Naive thymus-derived CD4-positive, alpha-beta T cell (primary cell): ENCODE results near the gene TFAP2E. TPM values are rescaled to one million over a fixed set of nuclear protein-coding genes. Genes with fewer than 3 reads are reported as not detected.

Experiments
- ATAC-seq: fragments of 150-1000 bp; cut with Tn5 transposase; 2 replicates; pipeline ENCODE4 v1.10.0; 2021; ENCODE audit warnings: mild to moderate bottlenecking, moderate library complexity
- CTCF ChIA-PET: fragments of 350-600 bp; sonication (Branson Sonifier 250); formaldehyde crosslinking; loops from one replicate; lab custom pipeline; 2021; ENCODE audit warnings: antibody characterized with exemption; lab: Charles Lee
- POLR2A ChIA-PET: fragments of 350-600 bp; sonication (Branson Sonifier 250); formaldehyde crosslinking; loops from one replicate; lab custom pipeline; 2021; ENCODE audit warnings: antibody characterized with exemption, inconsistent platforms; lab: Charles Lee
- DNase-seq, 9 donors: peaks; one replicate each; pipeline versions ENCODE4 v3.0.0 to v3.0.0-alpha.2; 2020 to 2022; ENCODE audit warnings: mixed read lengths in 1 of 9
- H3K27ac ChIP-seq: one replicate; pipeline ENCODE4 v1.7.0; 2013; ENCODE audit warnings: mild to moderate bottlenecking, low read depth, low read length, moderate library complexity
- H3K27me3 ChIP-seq, 2 donors: one replicate each; pipeline ENCODE4 v1.7.0; 2013; ENCODE audit warnings: low read length in 2 of 2, mild to moderate bottlenecking in 2 of 2, moderate library complexity in 2 of 2; ENCODE audit not compliant: control insufficient read depth in 2 of 2, insufficient read depth in 2 of 2
- H3K36me3 ChIP-seq, 3 experiments: 1 replicate in 2 of 3; 2 replicates in 1 of 3; pipeline ENCODE4 v1.7.0; 2013; ENCODE audit warnings: low read length in 3 of 3, mild to moderate bottlenecking in 3 of 3, moderate library complexity in 1 of 3; ENCODE audit not compliant: insufficient read depth in 3 of 3, control insufficient read depth in 2 of 3
- H3K4me1 ChIP-seq, 2 donors: one replicate each; pipeline ENCODE4 v1.7.0; 2013; ENCODE audit warnings: low read length in 2 of 2, mild to moderate bottlenecking in 2 of 2, moderate library complexity in 1 of 2; ENCODE audit not compliant: control insufficient read depth in 2 of 2, insufficient read depth in 2 of 2
- H3K4me3 ChIP-seq: 2 replicates; pipeline ENCODE4 v1.7.0; 2013; ENCODE audit warnings: mild to moderate bottlenecking, low read length
- H3K9me3 ChIP-seq, 3 experiments: 1 replicate in 2 of 3; 2 replicates in 1 of 3; pipeline ENCODE4 v1.7.0; 2013; ENCODE audit warnings: low read length in 3 of 3; ENCODE audit not compliant: control insufficient read depth in 2 of 3
- H3K27ac Mint-ChIP-seq, 9 donors: one replicate each; pipeline ENCODE4 v1.8.0; 2020 to 2022; ENCODE audit warnings: mixed read lengths in 9 of 9, mild to moderate bottlenecking in 8 of 9, moderate library complexity in 5 of 9, inconsistent platforms in 2 of 9
- H3K27me3 Mint-ChIP-seq, 5 donors: one replicate each; pipeline ENCODE4 v1.8.0; 2021 to 2022; ENCODE audit warnings: mixed read lengths in 5 of 5, mild to moderate bottlenecking in 1 of 5
- H3K36me3 Mint-ChIP-seq, 5 donors: one replicate each; pipeline ENCODE4 v1.8.0; 2020 to 2022; ENCODE audit warnings: mixed read lengths in 5 of 5, mild to moderate bottlenecking in 3 of 5, inconsistent platforms in 1 of 5
- H3K4me1 Mint-ChIP-seq, 7 donors: one replicate each; pipeline ENCODE4 v1.8.0; 2020 to 2022; ENCODE audit warnings: mixed read lengths in 7 of 7, mild to moderate bottlenecking in 3 of 7, inconsistent platforms in 1 of 7
- H3K4me3 Mint-ChIP-seq, 10 donors: one replicate each; pipeline ENCODE4 v1.8.0; 2020 to 2022; ENCODE audit warnings: mild to moderate bottlenecking in 10 of 10, mixed read lengths in 10 of 10, moderate library complexity in 6 of 10, inconsistent platforms in 2 of 10
- H3K9me3 Mint-ChIP-seq, 11 donors: one replicate each; pipeline ENCODE4 v1.8.0; 2020 to 2022; ENCODE audit warnings: mixed read lengths in 11 of 11, mild to moderate bottlenecking in 4 of 11, inconsistent platforms in 1 of 11, moderate library complexity in 1 of 11
- intact Hi-C, 2 donors: fragments of 100-400 bp; cut with micrococcal nuclease; formaldehyde crosslinking; loops; one replicate each; pipeline ENCODE4 v1.15.1; 2023
- polyA plus RNA-seq, 2 donors: library from polyadenylated mRNA; unstranded; fragments of 300-500 nt; fragmentation: Illumina TruSeq; gene quantifications; one replicate each; pipeline ENCODE4 v1.2.3, GENCODE V29; 2021
- total RNA-seq, 6 experiments: library from RNA in 5 of 6; stranded (reverse) in 5 of 6; gene quantifications; 1 replicate in 5 of 6; 2 replicates in 1 of 6; pipeline ENCODE4 v1.2.3 and lab custom pipeline; 2021 to 2026

The TFAP2E gene
- total and polyA plus RNA-seq, 7 experiments from 2014 or later = 0.13 to 4.2 (median 1.3) TPM

GRCh38 chr1:35554266-35555211 is 18.6 kb upstream of the TFAP2E start:
- DNase-seq = no peak
- no peaks in the 10 kb centered on the region for H3K27me3 ChIP-seq
- H3K27ac ChIP-seq = no peak overlapping the region
- H3K9me3 ChIP-seq = no peaks in the 10 kb centered on the region
- peak overlapping the region in 4 of 9 donors; percentile 5 to 62 (median 36) for H3K27ac Mint-ChIP-seq
- H3K4me1 Mint-ChIP-seq = peaks cover 32 to 70% (median 54%) of the 10 kb centered on the region in 7 donors
- H3K36me3 ChIP-seq = peaks cover 0 to 34% (median 0%) of the 10 kb centered on the region in 3 experiments
- CTCF ChIA-PET = no interaction called here
- H3K4me3 Mint-ChIP-seq = peak overlapping the region in 5 of 10 donors; percentile 90 to 99 (median 95)
- peaks cover 0 to 19% (median 18%) of the 10 kb centered on the region in 5 donors for H3K36me3 Mint-ChIP-seq
- POLR2A ChIA-PET = no interaction called here
- H3K4me3 ChIP-seq = no peak overlapping the region
- no peak for ATAC-seq
- peaks cover 16 to 19% of the 10 kb centered on the region in 2 donors for H3K4me1 ChIP-seq
- intact Hi-C loops = loop anchor here in 1 of 2 donors (5.0 kb wide), 1 partner anchor 533 kb away; the partner anchor contains the start of gene ADPRS
- H3K27me3 Mint-ChIP-seq = no peaks in the 10 kb centered on the region
- H3K9me3 Mint-ChIP-seq = no peaks in the 10 kb centered on the region

- Mint-ChIP-seq H3K36me3 (peaks cover 0 to 18% (median 13%) of the 10 kb centered on the region in 5 donors), H3K27me3 (no peaks in the 10 kb centered on the region), H3K4me3 (peak overlapping the region; percentile 9 to 99 (median 94)), H3K4me1 (peaks cover 35 to 67% (median 51%) of the 10 kb centered on the region in 7 donors), H3K9me3 (no peaks in the 10 kb centered on the region), H3K27ac (peak overlapping the region in 5 of 9 donors; percentile 44 to 90 (median 65))
- intact Hi-C loops = loop anchor here in 1 of 2 donors (5.0 kb wide), 1 partner anchor 532 kb away; the partner anchor contains the start of gene ADPRS
- Histone ChIP-seq H3K27ac (no peak overlapping the region), H3K4me1 (peaks cover 16 to 19% of the 10 kb centered on the region in 2 donors), H3K9me3 (no peaks in the 10 kb centered on the region), H3K4me3 (no peak overlapping the region), H3K36me3 (peaks cover 0 to 29% (median 0%) of the 10 kb centered on the region in 3 experiments), H3K27me3 (no peaks in the 10 kb centered on the region)
- no peak for DNase-seq
- no peak for ATAC-seq
- ChIA-PET CTCF (interaction anchor here (1.5 kb wide), 1 partner anchor 10 kb away, joined by 6 read pairs; no protein-coding TSS in a partner anchor), POLR2A (interaction anchor here (2.9 to 3.0 kb wide), 2 partner anchors 13 to 104 kb away, joined by 19 to 21 read pairs; no protein-coding TSS in a partner anchor)
Observed at GRCh38 chr1:35555212-35555584, 17.9 kb upstream of the TFAP2E start.

- Mint-ChIP-seq H3K4me1 (peaks cover 35 to 67% (median 50%) of the 10 kb centered on the region in 7 donors), H3K27me3 (no peaks in the 10 kb centered on the region), H3K4me3 (peak overlapping the region; percentile 90 to 99 (median 96)), H3K27ac (peak overlapping the region; percentile 33 to 98 (median 90)), H3K9me3 (no peaks in the 10 kb centered on the region), H3K36me3 (peaks cover 0 to 18% (median 13%) of the 10 kb centered on the region in 5 donors)
- Histone ChIP-seq H3K4me3 (no peak overlapping the region), H3K27ac (peak overlapping the region; percentile 77), H3K4me1 (peaks cover 16 to 19% of the 10 kb centered on the region in 2 donors), H3K27me3 (no peaks in the 10 kb centered on the region), H3K9me3 (no peaks in the 10 kb centered on the region), H3K36me3 (peaks cover 0 to 29% (median 0%) of the 10 kb centered on the region in 3 experiments)
- ATAC-seq = no peak
- ChIA-PET POLR2A (interaction anchor here (0.7 to 3.0 kb wide), 6 partner anchors 9 to 104 kb away, joined by 4 to 21 read pairs (median 4); no protein-coding TSS in a partner anchor), CTCF (interaction anchor here (0.9 to 2.0 kb wide), 8 partner anchors 9 to 160 kb away, joined by 3 to 8 read pairs (median 5); no protein-coding TSS in a partner anchor)
- intact Hi-C loops = loop anchor here (2.0 to 5.0 kb wide), 7 partner anchors 21 to 697 kb away; partner anchors contain the start of genes SFPQ (in 2 of the 2), ADPRS (in 1 of the 2), AGO3 (in 1 of the 2) and SMIM12 (in 1 of the 2)
- no peak for DNase-seq
Observed at GRCh38 chr1:35555601-35556477, 17.3 kb upstream of the TFAP2E start.

DNA sequence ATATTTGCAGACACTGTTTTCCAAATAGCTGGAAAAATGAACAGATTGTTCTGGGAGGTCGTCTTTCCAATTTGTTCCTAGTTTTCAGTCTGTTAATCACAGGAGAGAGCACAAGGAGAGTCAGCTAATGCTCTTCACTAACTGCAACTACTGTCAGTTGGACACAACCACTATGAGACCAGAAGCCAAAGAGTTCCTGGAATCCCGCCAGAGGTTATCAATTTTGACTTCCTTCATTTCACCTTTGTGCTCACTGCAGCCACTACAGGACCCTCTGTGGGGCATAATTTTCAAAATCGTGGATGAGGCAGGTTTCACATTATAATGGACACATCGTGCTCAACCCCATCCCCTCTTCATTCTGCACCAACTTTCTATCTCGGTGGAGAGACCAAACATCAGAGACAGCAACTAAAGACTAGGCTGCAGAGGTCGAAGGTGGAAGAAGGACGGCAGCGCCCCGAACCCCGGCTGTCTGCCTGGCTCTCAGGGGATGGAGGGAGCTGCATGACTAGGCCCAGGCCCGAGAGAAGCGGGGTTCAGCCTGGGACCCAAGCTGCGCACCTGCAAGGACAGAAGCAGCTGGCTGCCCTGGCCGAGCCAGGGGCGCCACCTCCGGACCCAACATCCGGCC is 16.5 kb upstream of the TFAP2E start:
- ChIA-PET CTCF (interaction anchor here (0.9 to 2.0 kb wide), 8 partner anchors 8 to 159 kb away, joined by 3 to 8 read pairs (median 5); no protein-coding TSS in a partner anchor), POLR2A (interaction anchor here (0.7 to 3.0 kb wide), 12 partner anchors 8 to 364 kb away, joined by 3 to 21 read pairs (median 4); partner anchors contain the start of genes CLSPN and SFPQ)
- intact Hi-C loops = loop anchor here (1.0 to 5.0 kb wide), 14 partner anchors 17 to 698 kb away; partner anchors contain the start of genes PSMB2 (in 2 of the 2), SFPQ (in 2 of the 2), ADPRS (in 1 of the 2) and AGO3 (in 1 of the 2)
- Histone ChIP-seq H3K9me3 (no peaks in the 10 kb centered on the region), H3K36me3 (peaks cover 0 to 23% (median 0%) of the 10 kb centered on the region in 3 experiments), H3K27ac (peak overlapping the region; percentile 77), H3K4me3 (peak overlapping the region; percentile 87), H3K27me3 (no peaks in the 10 kb centered on the region), H3K4me1 (peaks cover 16 to 19% of the 10 kb centered on the region in 2 donors)
- peaks cover 0 to 19% (median 13%) of the 10 kb centered on the region in 5 donors for H3K36me3 Mint-ChIP-seq
- peaks cover 39 to 73% (median 55%) of the 10 kb centered on the region in 7 donors for H3K4me1 Mint-ChIP-seq
- DNase-seq (no peak), ATAC-seq (no peak)
- no peaks in the 10 kb centered on the region for H3K9me3 Mint-ChIP-seq
- H3K27me3 Mint-ChIP-seq = no peaks in the 10 kb centered on the region
- H3K4me3 Mint-ChIP-seq = peak overlapping the region; percentile 90 to 99 (median 96)
- peak overlapping the region; percentile 33 to 98 (median 90) for H3K27ac Mint-ChIP-seq

DNA sequence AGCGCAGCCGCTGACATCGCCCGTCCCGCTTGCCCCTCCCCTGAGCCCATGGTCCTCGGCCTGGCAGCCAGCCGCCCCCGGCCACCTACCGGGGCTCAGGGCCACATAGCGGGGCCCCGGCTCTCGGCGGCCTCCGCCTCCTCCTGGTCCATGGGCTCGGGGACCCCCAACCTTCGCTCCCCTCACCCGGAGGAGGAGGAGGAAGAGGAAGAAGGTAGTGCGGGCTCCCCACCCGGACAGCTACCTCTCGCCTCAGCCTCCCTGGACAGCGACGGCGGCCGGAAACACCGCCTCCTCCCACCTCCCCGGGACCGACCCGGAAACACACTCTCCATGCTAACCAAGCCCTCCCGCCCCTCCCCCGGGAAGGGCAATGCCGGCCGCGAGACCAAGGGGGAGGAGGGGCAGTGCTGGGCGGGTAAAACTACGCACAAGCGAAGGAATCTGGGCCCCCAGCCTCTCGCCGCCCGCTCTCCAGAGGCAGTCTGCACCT is 15.9 kb upstream of the TFAP2E start, which contains the start of gene KIAA0319L:
KIAA0319L (minus strand) TSS at position 286 of the 493 bp plus-strand sequence. CDS start 2,912 bp downstream, outside the sequence.
- Mint-ChIP-seq H3K36me3 (peaks cover 0 to 15% (median 8%) of the 10 kb centered on the region in 5 donors), H3K4me1 (peaks cover 40 to 73% (median 53%) of the 10 kb centered on the region in 7 donors), H3K27ac (peak within 1 kb of the TSS; percentile 89 to 98 (median 93)), H3K4me3 (peak within 1 kb of the TSS; percentile 90 to 99 (median 96)), H3K27me3 (no peaks in the 10 kb centered on the region), H3K9me3 (no peaks in the 10 kb centered on the region)
- Histone ChIP-seq H3K27ac (peak within 1 kb of the TSS; percentile 77), H3K4me3 (peak within 1 kb of the TSS; percentile 87), H3K9me3 (no peaks in the 10 kb centered on the region), H3K4me1 (peaks cover 16 to 19% of the 10 kb centered on the region in 2 donors), H3K27me3 (no peaks in the 10 kb centered on the region), H3K36me3 (peaks cover 0 to 19% (median 0%) of the 10 kb centered on the region in 3 experiments)
- ChIA-PET CTCF (interaction anchor here (1.3 to 2.0 kb wide), 5 partner anchors 12 to 159 kb away, joined by 3 to 8 read pairs (median 5); no protein-coding TSS in a partner anchor), POLR2A (interaction anchor here (0.6 to 3.0 kb wide), 16 partner anchors 8 to 364 kb away, joined by 3 to 21 read pairs (median 4); partner anchors contain the start of genes AGO1, CLSPN and SFPQ)
- intact Hi-C loops = loop anchor here (1.0 to 5.0 kb wide), 14 partner anchors 18 to 698 kb away; partner anchors contain the start of genes PSMB2 (in 2 of the 2), SFPQ (in 2 of the 2), ADPRS (in 1 of the 2) and AGO3 (in 1 of the 2)
- ATAC-seq = peak; percentile 81
- peak in 2 of 9 donors; percentile 22 to 46 for DNase-seq
